SK-N-SH (cell line): ENCODE data around the gene MYO5C. TPM values are rescaled to one million over a fixed set of nuclear protein-coding genes. Genes with fewer than 3 reads are reported as not detected.

Experiments
- CTCF ChIA-PET: fragments of 300-600, 350-600 bp; formaldehyde crosslinking; extraction: SDS; loops from one replicate; lab custom pipeline; 2021; lab: Yijun Ruan, JAX
- POLR2A ChIA-PET: fragments of 350-600 bp; sonication (Branson Sonifier 250); formaldehyde crosslinking; extraction: SDS; loops from one replicate; lab custom pipeline; 2020; ENCODE audit warnings: antibody characterized with exemption, inconsistent platforms; lab: Yijun Ruan, JAX
- DNase-seq: peaks from one replicate; pipeline ENCODE4 v3.0.0; 2012
- H2AFZ ChIP-seq: fragments of 200-600 bp; sonication (generic); 2 replicates; pipeline ENCODE4 v1.8.1; 2016; ENCODE audit warnings: antibody characterized with exemption, mild to moderate bottlenecking, low read depth
- H3F3A ChIP-seq: fragments of 200-600 bp; sonication (generic); replicated peaks from 2 replicates; pipeline ENCODE3; 2016; ENCODE audit warnings: antibody characterized with exemption, mild to moderate bottlenecking; ENCODE audit not compliant: insufficient read depth
- H3K27ac ChIP-seq, 2 experiments: fragments of 200-500 bp in 1 of 2; fragments of 200-600 bp in 1 of 2; sonication (Bioruptor generic) in 1 of 2; sonication (generic), shearing (Covaris generic) in 1 of 2; 2 replicates each; pipeline versions ENCODE4 v1.5.1 to v1.6.1; 2014 to 2016; ENCODE audit warnings: low read depth in 2 of 2, inconsistent platforms in 1 of 2, low read length in 1 of 2, mild to moderate bottlenecking in 1 of 2, mixed read lengths in 1 of 2
- H3K27me3 ChIP-seq: fragments of 200-600 bp; sonication (generic), shearing (Covaris generic); 2 replicates; pipeline ENCODE4 v1.6.1; 2016; ENCODE audit warnings: mixed run types; ENCODE audit not compliant: insufficient read depth
- H3K36me3 ChIP-seq, 2 experiments: fragments of 200-500 bp in 1 of 2; fragments of 200-600 bp in 1 of 2; sonication (Bioruptor generic) in 1 of 2; sonication (generic) in 1 of 2; replicated peaks in 1 of 2; 2 replicates each; pipeline versions ENCODE3 to v1.5.1; 2014 to 2016; ENCODE audit warnings: low read length in 1 of 2, mild to moderate bottlenecking in 1 of 2; ENCODE audit not compliant: insufficient read depth in 2 of 2, control insufficient read depth in 1 of 2
- H3K4me1 ChIP-seq, 2 experiments: fragments of 200-500 bp in 1 of 2; fragments of 200-600 bp in 1 of 2; sonication (Bioruptor generic) in 1 of 2; sonication (generic), shearing (Covaris generic) in 1 of 2; 2 replicates each; pipeline versions ENCODE4 v1.5.1 to v1.6.1; 2014 to 2016; ENCODE audit warnings: low read depth in 1 of 2, low read length in 1 of 2, mixed run types in 1 of 2; ENCODE audit not compliant: insufficient read depth in 2 of 2, control insufficient read depth in 1 of 2
- H3K4me2 ChIP-seq: fragments of 200-600 bp; sonication (generic), shearing (Covaris generic); 2 replicates; pipeline ENCODE4 v1.6.1; 2017; ENCODE audit warnings: mixed run types
- H3K4me3 ChIP-seq, 2 experiments: fragments of 200-500 bp in 1 of 2; fragments of 200-600 bp in 1 of 2; sonication (Bioruptor generic) in 1 of 2; sonication (generic), shearing (Covaris generic) in 1 of 2; 2 replicates each; pipeline versions ENCODE4 v1.5.1 to v1.8.1; 2014 to 2016; ENCODE audit warnings: low read depth in 2 of 2, inconsistent platforms in 1 of 2, low read length in 1 of 2, mild to moderate bottlenecking in 1 of 2, mixed read lengths in 1 of 2, moderate library complexity in 1 of 2
- H3K79me2 ChIP-seq: fragments of 200-600 bp; sonication (generic); 2 replicates; pipeline ENCODE4 v1.8.1; 2017; ENCODE audit warnings: mild to moderate bottlenecking; ENCODE audit not compliant: insufficient read depth
- H3K9ac ChIP-seq: fragments of 200-600 bp; sonication (generic); 2 replicates; pipeline ENCODE4 v1.6.1; 2017; ENCODE audit warnings: mixed run types
- H3K9me2 ChIP-seq: fragments of 200-600 bp; sonication (generic); 2 replicates; pipeline ENCODE4 v1.6.1; 2017; ENCODE audit warnings: mixed run types
- H3K9me3 ChIP-seq: fragments of 200-600 bp; sonication (generic); 2 replicates; pipeline ENCODE4 v1.6.1; 2017; ENCODE audit warnings: mixed run types, mild to moderate bottlenecking, moderate library complexity
- H4K20me1 ChIP-seq: fragments of 200-600 bp; sonication (generic); 2 replicates; pipeline ENCODE4 v1.6.1; 2017; ENCODE audit warnings: mild to moderate bottlenecking, mixed run types; ENCODE audit not compliant: insufficient read depth
- CHD2 ChIP-seq: fragments of 150-350 bp; IDR thresholded peaks from 2 replicates; pipeline ENCODE4 v1.6.1; 2018; ENCODE audit warnings: low read length; ENCODE audit not compliant: partially characterized antibody
- CTCF ChIP-seq: fragments of 200-600 bp; sonication (generic); IDR thresholded peaks from 2 replicates; pipeline ENCODE4 v1.6.1; 2017; ENCODE audit warnings: antibody characterized with exemption, mild to moderate bottlenecking, moderate library complexity
- EP300 ChIP-seq, 2 experiments: IDR thresholded peaks; 2 replicates each; pipeline versions ENCODE4 v1.4.0 to v1.6.1; 2012; ENCODE audit warnings: borderline replicate concordance in 1 of 2, low read depth in 1 of 2, low read length in 1 of 2
- FOXJ3 ChIP-seq: sonication (generic); formaldehyde crosslinking; IDR thresholded peaks from 2 replicates; pipeline ENCODE4 v1.5.1; 2020; ENCODE audit warnings: mild to moderate bottlenecking, missing genetic modification reagents
- FOXM1 ChIP-seq: IDR thresholded peaks from 2 replicates; pipeline ENCODE4 v1.4.0; 2012; ENCODE audit warnings: low read depth, mild to moderate bottlenecking
- GATA2 ChIP-seq: sonication (generic); formaldehyde crosslinking; IDR thresholded peaks from 2 replicates; pipeline ENCODE4 v1.5.0; 2020; ENCODE audit warnings: mild to moderate bottlenecking, missing genetic modification reagents
- JUND ChIP-seq: IDR thresholded peaks from 2 replicates; pipeline ENCODE4 v1.4.0; 2012
- MXI1 ChIP-seq: IDR thresholded peaks from 2 replicates; pipeline ENCODE4 v1.6.1; 2012; ENCODE audit warnings: mild to moderate bottlenecking, low read depth, low read length, improper control_type of control experiment
- POLR2AphosphoS5 ChIP-seq: IDR thresholded peaks from 2 replicates; pipeline ENCODE4 v1.6.1; 2012; ENCODE audit warnings: low read depth, low read length
- RAD21 ChIP-seq: IDR thresholded peaks from 2 replicates; pipeline ENCODE4 v1.6.1; 2012; ENCODE audit warnings: mild to moderate bottlenecking, low read length
- RFX5 ChIP-seq: IDR thresholded peaks from 2 replicates; pipeline ENCODE4 v1.6.1; 2012; ENCODE audit warnings: mild to moderate bottlenecking, improper control_type of control experiment, low read length
- RXRA ChIP-seq: IDR thresholded peaks from 2 replicates; pipeline ENCODE4 v1.4.0; 2012; ENCODE audit warnings: low read depth, mild to moderate bottlenecking, borderline replicate concordance
- SMC3 ChIP-seq: IDR thresholded peaks from 2 replicates; pipeline ENCODE4 v1.6.1; 2012; ENCODE audit warnings: low read depth, low read length, improper control_type of control experiment
- TAF1 ChIP-seq: IDR thresholded peaks from 2 replicates; pipeline ENCODE4 v1.6.1; 2012; ENCODE audit warnings: low read depth, mild to moderate bottlenecking, low read length, moderate library complexity, borderline replicate concordance
- TEAD4 ChIP-seq: IDR thresholded peaks from 2 replicates; pipeline ENCODE4 v1.4.0; 2012; ENCODE audit warnings: mild to moderate bottlenecking, borderline replicate concordance; ENCODE audit not compliant: insufficient read depth
- WGBS: methylation state at CpG from one replicate; pipeline ENCODE4 v1.1.6; 2017; ENCODE audit warnings: low lambda C conversion rate; 5-methylcytosine and 5-hydroxymethylcytosine counted together
- polyA plus RNA-seq, 3 experiments: library from polyadenylated mRNA; depleted of rRNA; stranded (reverse); fragments of >200 nt; gene quantifications; 2 replicates each; pipeline ENCODE4 v1.2.3, GENCODE V29; 2012
- TF ChIP-seq, protein P1 (sequence below): IDR thresholded peaks from 2 replicates; pipeline ENCODE4 v1.4.0; 2012; ENCODE audit warnings: low read depth
- TF ChIP-seq, protein P2 (sequence below): fragments of 150-350 bp; IDR thresholded peaks from 2 replicates; pipeline ENCODE4 v1.6.1; 2017; ENCODE audit warnings: antibody characterized with exemption, low read length, low read depth, borderline replicate concordance
- TF ChIP-seq, protein P3 (sequence below): IDR thresholded peaks from 2 replicates; pipeline ENCODE4 v1.4.0; 2012; ENCODE audit warnings: low read depth, borderline replicate concordance
- TF ChIP-seq, protein P4 (sequence below): fragments of 150-350 bp; IDR thresholded peaks from 2 replicates; pipeline ENCODE4 v1.6.1; 2016; ENCODE audit warnings: mild to moderate bottlenecking, low read depth, low read length

Gene MYO5C
- polyA plus RNA-seq, 1 of the 3 experiments (the other 2 are of a cell fraction) = 0.99 TPM

DNA sequence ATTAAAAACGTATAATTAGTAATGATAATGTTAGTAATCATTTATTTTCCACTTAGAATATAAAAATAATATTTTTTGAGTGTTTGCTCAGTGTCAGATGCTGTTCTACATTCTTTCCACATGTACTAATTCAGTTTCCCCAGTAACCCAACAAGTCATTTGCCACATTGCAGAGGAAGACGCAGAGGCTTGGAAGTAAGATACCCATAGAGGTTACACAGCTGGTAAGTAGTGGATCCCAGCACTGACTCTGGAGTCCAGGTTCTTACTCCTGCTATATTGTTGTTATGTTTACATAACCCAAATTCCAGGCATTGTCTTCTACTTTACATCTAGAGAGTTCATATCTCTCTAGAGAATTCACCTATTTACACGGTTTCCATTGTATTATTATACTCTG, 48.2 kb upstream of the MYO5C start:
- H3K9me2 ChIP-seq = no peaks in the 10 kb centered on the region; the same call in 1 of the 2 replicates
- H3F3A ChIP-seq = peaks cover 5% of the 10 kb centered on the region
- no peaks in the 10 kb centered on the region for H3K79me2 ChIP-seq
- POLR2A ChIA-PET = interaction anchor here (0.6 kb wide), 1 partner anchor 347 kb away, joined by 4 read pairs; no protein-coding TSS in a partner anchor
- H3K9me3 ChIP-seq = no peaks in the 10 kb centered on the region
- no peaks in the 10 kb centered on the region for H3K4me1 ChIP-seq
- no peak for DNase-seq
- no peak overlapping the region for H3K4me2 ChIP-seq
- H3K4me3 ChIP-seq = no peak overlapping the region
- 88% methylated on average over 3 of the region's 3 CpGs for WGBS
- CTCF ChIA-PET = interaction anchor here (0.9 kb wide), 1 partner anchor 12 kb away, joined by 5 read pairs; no protein-coding TSS in a partner anchor
- no peaks in the 10 kb centered on the region for H3K27me3 ChIP-seq
- H4K20me1 ChIP-seq = no peaks in the 10 kb centered on the region
- peaks cover 3 to 23% of the 10 kb centered on the region in 2 experiments for H3K36me3 ChIP-seq
- no peak overlapping the region for H3K9ac ChIP-seq
- TF ChIP-seq RAD21 (no peak), RFX5 (no peak), CTCF (no peak), CHD2 (no peak), RXRA (no peak), TAF1 (no peak), MXI1 (no peak), FOXM1 (no peak), SMC3 (no peak), JUND (no peak), POLR2AphosphoS5 (no peak), FOXJ3 (no peak), EP300 (IDR thresholded peaks at IDR 0.05; ENCODE audit: borderline replicate concordance in 1 of 2, low read depth in 1 of 2, low read length in 1 of 2) (no peak), TEAD4 (no peak), GATA2 (CRISPR knock-in tag) (no peak)
- TF ChIP-seq, protein P1, sequence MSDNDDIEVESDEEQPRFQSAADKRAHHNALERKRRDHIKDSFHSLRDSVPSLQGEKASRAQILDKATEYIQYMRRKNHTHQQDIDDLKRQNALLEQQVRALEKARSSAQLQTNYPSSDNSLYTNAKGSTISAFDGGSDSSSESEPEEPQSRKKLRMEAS = no peak
- TF ChIP-seq, protein P2, sequence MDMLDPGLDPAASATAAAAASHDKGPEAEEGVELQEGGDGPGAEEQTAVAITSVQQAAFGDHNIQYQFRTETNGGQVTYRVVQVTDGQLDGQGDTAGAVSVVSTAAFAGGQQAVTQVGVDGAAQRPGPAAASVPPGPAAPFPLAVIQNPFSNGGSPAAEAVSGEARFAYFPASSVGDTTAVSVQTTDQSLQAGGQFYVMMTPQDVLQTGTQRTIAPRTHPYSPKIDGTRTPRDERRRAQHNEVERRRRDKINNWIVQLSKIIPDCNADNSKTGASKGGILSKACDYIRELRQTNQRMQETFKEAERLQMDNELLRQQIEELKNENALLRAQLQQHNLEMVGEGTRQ = no peak
- TF ChIP-seq, protein P3, sequence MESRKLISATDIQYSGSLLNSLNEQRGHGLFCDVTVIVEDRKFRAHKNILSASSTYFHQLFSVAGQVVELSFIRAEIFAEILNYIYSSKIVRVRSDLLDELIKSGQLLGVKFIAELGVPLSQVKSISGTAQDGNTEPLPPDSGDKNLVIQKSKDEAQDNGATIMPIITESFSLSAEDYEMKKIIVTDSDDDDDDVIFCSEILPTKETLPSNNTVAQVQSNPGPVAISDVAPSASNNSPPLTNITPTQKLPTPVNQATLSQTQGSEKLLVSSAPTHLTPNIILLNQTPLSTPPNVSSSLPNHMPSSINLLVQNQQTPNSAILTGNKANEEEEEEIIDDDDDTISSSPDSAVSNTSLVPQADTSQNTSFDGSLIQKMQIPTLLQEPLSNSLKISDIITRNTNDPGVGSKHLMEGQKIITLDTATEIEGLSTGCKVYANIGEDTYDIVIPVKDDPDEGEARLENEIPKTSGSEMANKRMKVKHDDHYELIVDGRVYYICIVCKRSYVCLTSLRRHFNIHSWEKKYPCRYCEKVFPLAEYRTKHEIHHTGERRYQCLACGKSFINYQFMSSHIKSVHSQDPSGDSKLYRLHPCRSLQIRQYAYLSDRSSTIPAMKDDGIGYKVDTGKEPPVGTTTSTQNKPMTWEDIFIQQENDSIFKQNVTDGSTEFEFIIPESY = no peak
- TF ChIP-seq, protein P4, sequence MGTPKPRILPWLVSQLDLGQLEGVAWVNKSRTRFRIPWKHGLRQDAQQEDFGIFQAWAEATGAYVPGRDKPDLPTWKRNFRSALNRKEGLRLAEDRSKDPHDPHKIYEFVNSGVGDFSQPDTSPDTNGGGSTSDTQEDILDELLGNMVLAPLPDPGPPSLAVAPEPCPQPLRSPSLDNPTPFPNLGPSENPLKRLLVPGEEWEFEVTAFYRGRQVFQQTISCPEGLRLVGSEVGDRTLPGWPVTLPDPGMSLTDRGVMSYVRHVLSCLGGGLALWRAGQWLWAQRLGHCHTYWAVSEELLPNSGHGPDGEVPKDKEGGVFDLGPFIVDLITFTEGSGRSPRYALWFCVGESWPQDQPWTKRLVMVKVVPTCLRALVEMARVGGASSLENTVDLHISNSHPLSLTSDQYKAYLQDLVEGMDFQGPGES = no peak
- no peak overlapping the region for H2AFZ ChIP-seq
- no peak overlapping the region for H3K27ac ChIP-seq
